ENCODE results near the gene EVA1A.

The EVA1A gene

GRCh38 chr2:75539955-75540716, 20.6 kb downstream of the EVA1A start:
- Histone ChIP-seq H3K4me2 (ENCODE audit: low read length) (no peak overlapping the region), H3K27me3 (ENCODE audit: control insufficient read depth, low read length) (no peaks in the 10 kb centered on the region), H3F3A (ENCODE audit: control insufficient read depth, insufficient read depth) (no peaks in the 10 kb centered on the region), H3K9me2 (replicated peaks; ENCODE audit: control insufficient read depth, low read length) (no peaks in the 10 kb centered on the region), H3K27ac (ENCODE audit: low read depth, low read length) (no peak overlapping the region), H3K4me1 (ENCODE audit: control insufficient read depth, low read length) (no peaks in the 10 kb centered on the region), H3K9me3 (ENCODE audit: control insufficient read depth, insufficient read depth, low read length) (no peaks in the 10 kb centered on the region), H3K36me3 (ENCODE audit: control insufficient read depth, low read length) (no peaks in the 10 kb centered on the region), H4K20me1 (ENCODE audit: control insufficient read depth, insufficient read depth, low read depth, low read length) (no peaks in the 10 kb centered on the region), H3K79me2 (ENCODE audit: control insufficient read depth, low read length) (no peaks in the 10 kb centered on the region), H3K4me3 (ENCODE audit: low read length) (no peak overlapping the region)
- TF ChIP-seq CTCF (IDR thresholded peaks at IDR 0.05; ENCODE audit: low read depth, low read length, poor library complexity, severe bottlenecking), result no peak
- TF ChIP-seq EZH2phosphoT487 (IDR thresholded peaks at IDR 0.05; ENCODE audit: borderline replicate concordance, low read length), result no peak

- H3K27ac ChIP-seq (ENCODE audit: low read depth, low read length), result no peak overlapping the region
- no peak for TF ChIP-seq CTCF (IDR thresholded peaks at IDR 0.05; ENCODE audit: low read depth, low read length, poor library complexity, severe bottlenecking)
- TF ChIP-seq EZH2phosphoT487 (IDR thresholded peaks at IDR 0.05; ENCODE audit: borderline replicate concordance, low read length), result no peak
- no peaks in the 10 kb centered on the region for H3K4me1 ChIP-seq (ENCODE audit: control insufficient read depth, low read length)
- no peaks in the 10 kb centered on the region for H4K20me1 ChIP-seq (ENCODE audit: control insufficient read depth, insufficient read depth, low read depth, low read length)
- H3K4me3 ChIP-seq (ENCODE audit: low read length), result no peak overlapping the region
- no peaks in the 10 kb centered on the region for H3K36me3 ChIP-seq (ENCODE audit: control insufficient read depth, low read length)
- H3F3A ChIP-seq (ENCODE audit: control insufficient read depth, insufficient read depth), result no peaks in the 10 kb centered on the region
- H3K9me3 ChIP-seq (ENCODE audit: control insufficient read depth, insufficient read depth, low read length), result no peaks in the 10 kb centered on the region
- no peak overlapping the region for H3K4me2 ChIP-seq (ENCODE audit: low read length)
- H3K9me2 ChIP-seq (replicated peaks; ENCODE audit: control insufficient read depth, low read length), result no peaks in the 10 kb centered on the region
- no peaks in the 10 kb centered on the region for H3K79me2 ChIP-seq (ENCODE audit: control insufficient read depth, low read length)
- H3K27me3 ChIP-seq (ENCODE audit: control insufficient read depth, low read length), result no peaks in the 10 kb centered on the region
Observed at GRCh38 chr2:75538521-75539490, 21.9 kb downstream of the EVA1A start.

GRCh38 chr2:75537658-75538057, 23.1 kb downstream of the EVA1A start:
- TF ChIP-seq CTCF (IDR thresholded peaks at IDR 0.05; ENCODE audit: low read depth, low read length, poor library complexity, severe bottlenecking) (no peak), EZH2phosphoT487 (IDR thresholded peaks at IDR 0.05; ENCODE audit: borderline replicate concordance, low read length) (no peak)
- H3K79me2 ChIP-seq (ENCODE audit: control insufficient read depth, low read length), result no peaks in the 10 kb centered on the region
- no peak overlapping the region for H3K4me2 ChIP-seq (ENCODE audit: low read length)
- no peaks in the 10 kb centered on the region for H4K20me1 ChIP-seq (ENCODE audit: control insufficient read depth, insufficient read depth, low read depth, low read length)
- H3K9me3 ChIP-seq (ENCODE audit: control insufficient read depth, insufficient read depth, low read length), result no peaks in the 10 kb centered on the region
- H3K9me2 ChIP-seq (replicated peaks; ENCODE audit: control insufficient read depth, low read length), result no peaks in the 10 kb centered on the region
- no peak overlapping the region for H3K4me3 ChIP-seq (ENCODE audit: low read length)
- H3K4me1 ChIP-seq (ENCODE audit: control insufficient read depth, low read length), result no peaks in the 10 kb centered on the region
- no peak overlapping the region for H3K27ac ChIP-seq (ENCODE audit: low read depth, low read length)
- H3F3A ChIP-seq (ENCODE audit: control insufficient read depth, insufficient read depth), result no peaks in the 10 kb centered on the region
- no peaks in the 10 kb centered on the region for H3K36me3 ChIP-seq (ENCODE audit: control insufficient read depth, low read length)
- H3K27me3 ChIP-seq (ENCODE audit: control insufficient read depth, low read length), result no peaks in the 10 kb centered on the region

All from DOHH2 (cell line).